Activated naive CD8-positive, alpha-beta T cell treated with anti-CD3 and anti-CD28 coated beads, Interleukin-2, amount 10 ng/mL, durations not matched to agents 7 days and 5 days (primary cell): ENCODE results near the gene RPS25. TPM values are rescaled to one million over a fixed set of nuclear protein-coding genes. Genes with fewer than 3 reads are reported as not detected.
A peak's percentile ranks its signal among the peaks of the same experiment; 100 is the strongest.

Experiments used
- ATAC-seq: fragments of 150-1000 bp; cut with Tn5 transposase; one replicate; pipeline ENCODE4 v1.10.0; 2021; ENCODE audit warnings: low read depth, moderate library complexity
- POLR2A ChIA-PET: fragments of 350-600 bp; sonication (Branson Sonifier 250); formaldehyde crosslinking; loops from one replicate; lab custom pipeline; 2021; ENCODE audit warnings: antibody characterized with exemption; lab: Charles Lee
- DNase-seq: peaks from one replicate; pipeline ENCODE4 v3.0.0; 2021
- H3K27ac Mint-ChIP-seq: one replicate; pipeline ENCODE4 v1.8.0; 2022; ENCODE audit warnings: mild to moderate bottlenecking, mixed read lengths
- H3K27me3 Mint-ChIP-seq: one replicate; pipeline ENCODE4 v1.8.0; 2022; ENCODE audit warnings: mild to moderate bottlenecking, moderate library complexity, mixed read lengths
- H3K36me3 Mint-ChIP-seq: one replicate; pipeline ENCODE4 v1.8.0; 2021; ENCODE audit warnings: mild to moderate bottlenecking, mixed read lengths
- H3K4me1 Mint-ChIP-seq: one replicate; pipeline ENCODE4 v1.8.0; 2021; ENCODE audit warnings: mixed read lengths
- H3K4me3 Mint-ChIP-seq: one replicate; pipeline ENCODE4 v1.8.0; 2022; ENCODE audit warnings: mild to moderate bottlenecking, moderate library complexity, mixed read lengths
- H3K9me3 Mint-ChIP-seq: one replicate; pipeline ENCODE4 v1.8.0; 2021; ENCODE audit warnings: mixed read lengths
- total RNA-seq, 2 experiments: library from RNA; stranded (reverse); gene quantifications; one replicate each; pipeline ENCODE4 v1.2.3, GENCODE V29; 2021

RPS25 gene
- total RNA-seq, 2 experiments from 2014 or later: 1,397 to 1,460 TPM

DNA sequence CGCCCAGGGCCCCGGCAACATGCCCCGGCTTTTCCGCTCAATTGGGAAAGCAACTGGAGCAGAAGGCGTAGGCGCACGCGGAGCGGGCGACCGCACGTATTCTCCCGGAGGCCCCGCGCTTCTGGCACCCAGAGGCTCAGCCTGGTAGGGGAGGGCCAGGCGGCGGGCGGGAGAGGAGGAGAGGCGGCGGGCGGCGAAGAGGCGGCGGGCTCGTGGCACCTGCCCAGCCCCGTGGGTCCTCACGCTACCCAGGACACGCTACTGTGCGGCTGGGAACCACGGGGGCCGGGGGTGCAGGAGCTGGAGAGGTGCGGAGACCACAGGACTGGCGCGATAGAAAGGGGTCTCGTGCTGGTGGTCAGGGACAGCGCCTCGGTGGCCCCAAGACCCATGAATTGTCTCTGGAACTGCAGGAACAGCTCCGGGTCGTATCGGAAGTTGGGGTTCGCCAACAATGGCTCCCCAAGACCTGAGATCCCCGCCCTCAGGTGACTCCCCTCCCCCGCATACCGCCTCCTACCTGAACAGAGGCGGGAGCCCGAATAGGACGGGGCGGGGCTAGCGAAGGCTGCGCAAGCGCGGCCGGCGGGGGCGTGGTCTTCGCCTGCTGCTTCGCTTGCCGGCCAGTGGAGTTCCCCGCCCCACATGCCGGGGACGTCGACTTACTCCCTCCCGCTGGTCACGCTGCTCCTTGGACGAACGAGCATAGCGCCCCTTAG, 12.3 kb upstream of the RPS25 start, which contains the start of gene SLC37A4:
TSS of gene SLC37A4 (minus strand) at position 549 of the 719 bp plus-strand sequence.
- H3K4me1 Mint-ChIP-seq: peaks cover 17% of the 10 kb centered on the region
- ATAC-seq (peak; percentile 92), DNase-seq (peak; percentile 99)
- peaks cover 5% of the 10 kb centered on the region for H3K36me3 Mint-ChIP-seq
- H3K27me3 Mint-ChIP-seq: no peaks in the 10 kb centered on the region
- peak within 1 kb of the TSS; percentile 68 for H3K27ac Mint-ChIP-seq
- H3K4me3 Mint-ChIP-seq: peak within 1 kb of the TSS; percentile 79
- H3K9me3 Mint-ChIP-seq: no peaks in the 10 kb centered on the region
- POLR2A ChIA-PET: interaction anchor here (0.6 to 2.5 kb wide), 12 partner anchors 10 to 599 kb away, joined by 3 to 23 read pairs (median 4); partner anchors contain the start of genes CENATAC, RPS25, TRAPPC4 and VPS11

GRCh38 chr11:119030029-119030328, 11.8 kb upstream of the RPS25 start:
- H3K36me3 Mint-ChIP-seq: peaks cover 8% of the 10 kb centered on the region
- DNase-seq: no peak
- H3K4me3 Mint-ChIP-seq: peak overlapping the region; percentile 79
- no peaks in the 10 kb centered on the region for H3K9me3 Mint-ChIP-seq
- H3K27me3 Mint-ChIP-seq: no peaks in the 10 kb centered on the region
- POLR2A ChIA-PET: interaction anchor here (0.6 to 2.5 kb wide), 10 partner anchors 12 to 598 kb away, joined by 3 to 23 read pairs (median 4); partner anchors contain the start of genes CENATAC, RPS25, TRAPPC4 and VPS11
- peaks cover 22% of the 10 kb centered on the region for H3K4me1 Mint-ChIP-seq
- peak overlapping the region; percentile 68 for H3K27ac Mint-ChIP-seq
- ATAC-seq: peak; percentile 6

- Mint-ChIP-seq H3K36me3 (peaks cover 11% of the 10 kb centered on the region), H3K27me3 (no peaks in the 10 kb centered on the region), H3K27ac (peak overlapping the region; percentile 68), H3K9me3 (no peaks in the 10 kb centered on the region), H3K4me3 (peak overlapping the region; percentile 79), H3K4me1 (peaks cover 26% of the 10 kb centered on the region)
- DNase-seq (no peak), ATAC-seq (peak; percentile 1)
- POLR2A ChIA-PET: interaction anchor here (0.5 to 2.5 kb wide), 8 partner anchors 12 to 425 kb away, joined by 3 to 23 read pairs (median 4); partner anchors contain the start of genes RPS25, TRAPPC4 and VPS11
These were observed 11.3 kb upstream of the RPS25 start for GRCh38 chr11:119029340-119030028.

DNA sequence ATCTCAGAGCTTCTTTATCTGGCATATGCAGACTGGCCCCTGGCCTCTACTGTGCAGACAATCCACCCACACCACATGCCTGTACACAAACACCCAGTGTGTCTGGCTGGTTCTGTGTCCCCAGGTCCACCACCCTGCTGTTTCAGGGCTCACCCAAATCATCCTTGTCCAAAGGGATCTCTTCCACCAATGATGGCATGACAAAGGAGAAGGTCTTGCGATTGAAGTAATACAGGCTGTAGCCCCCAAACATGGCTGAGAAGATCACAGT, 10.9 kb upstream of the RPS25 start:
- Mint-ChIP-seq H3K27me3 (no peaks in the 10 kb centered on the region), H3K27ac (peak overlapping the region; percentile 68), H3K4me1 (peaks cover 29% of the 10 kb centered on the region), H3K36me3 (peaks cover 14% of the 10 kb centered on the region), H3K9me3 (no peaks in the 10 kb centered on the region), H3K4me3 (peak overlapping the region; percentile 79)
- DNase-seq (no peak), ATAC-seq (no peak)
- POLR2A ChIA-PET: interaction anchor here (0.5 to 2.3 kb wide), 4 partner anchors 24 to 241 kb away, joined by 3 to 8 read pairs (median 4); partner anchors contain the start of gene VPS11

- no peak for ATAC-seq
- H3K27me3 Mint-ChIP-seq: no peaks in the 10 kb centered on the region
These were observed 10.4 kb upstream of the RPS25 start for GRCh38 chr11:119028346-119029068.

GRCh38 chr11:119027561-119028345, 9.6 kb upstream of the RPS25 start:
- no peak overlapping the region for H3K4me3 Mint-ChIP-seq
- POLR2A ChIA-PET: interaction anchor here (0.6 kb wide), 1 partner anchor 25 kb away, joined by 5 read pairs; no protein-coding TSS in a partner anchor
- no peaks in the 10 kb centered on the region for H3K27me3 Mint-ChIP-seq
- ATAC-seq (no peak), DNase-seq (no peak)
- H3K27ac Mint-ChIP-seq: no peak overlapping the region
- peaks cover 34% of the 10 kb centered on the region for H3K4me1 Mint-ChIP-seq
- H3K36me3 Mint-ChIP-seq: peaks cover 20% of the 10 kb centered on the region
- no peaks in the 10 kb centered on the region for H3K9me3 Mint-ChIP-seq

More at GRCh38 chr11:119028346-119029068, 10.4 kb upstream of the RPS25 start:
- Mint-ChIP-seq H3K4me1 (peaks cover 32% of the 10 kb centered on the region), H3K9me3 (no peaks in the 10 kb centered on the region), H3K27ac (no peak overlapping the region), H3K36me3 (peaks cover 15% of the 10 kb centered on the region), H3K4me3 (no peak overlapping the region)
- no peak for DNase-seq
- POLR2A ChIA-PET: no interaction called here

DNA sequence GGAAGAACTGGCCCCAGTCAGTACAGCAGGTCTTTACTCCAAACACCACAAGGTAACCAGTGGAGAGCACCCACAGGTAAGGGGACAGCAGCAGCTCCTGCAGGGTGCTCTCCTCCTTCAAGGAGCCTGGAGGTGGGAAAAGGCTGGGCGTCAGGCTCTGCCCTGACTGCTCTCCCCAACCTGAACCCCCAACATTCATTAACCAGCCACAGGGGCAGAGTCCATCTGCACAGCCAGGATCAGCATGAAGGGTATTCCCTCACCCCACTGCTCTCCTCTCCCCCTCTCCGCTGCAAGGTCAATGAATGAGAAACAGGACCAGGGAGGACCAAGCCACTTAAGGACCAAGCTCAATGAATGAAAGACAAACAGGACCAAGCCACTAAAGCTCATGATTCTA, 8.8 kb upstream of the RPS25 start:
- DNase-seq (no peak), ATAC-seq (no peak)
- Mint-ChIP-seq H3K36me3 (peaks cover 22% of the 10 kb centered on the region), H3K9me3 (no peaks in the 10 kb centered on the region), H3K4me1 (peaks cover 34% of the 10 kb centered on the region), H3K27me3 (no peaks in the 10 kb centered on the region), H3K4me3 (no peak overlapping the region), H3K27ac (peak overlapping the region; percentile 57)
- POLR2A ChIA-PET: interaction anchor here (1.6 kb wide), 1 partner anchor 9 kb away, joined by 4 read pairs; the partner anchor contains the start of gene RPS25

DNA sequence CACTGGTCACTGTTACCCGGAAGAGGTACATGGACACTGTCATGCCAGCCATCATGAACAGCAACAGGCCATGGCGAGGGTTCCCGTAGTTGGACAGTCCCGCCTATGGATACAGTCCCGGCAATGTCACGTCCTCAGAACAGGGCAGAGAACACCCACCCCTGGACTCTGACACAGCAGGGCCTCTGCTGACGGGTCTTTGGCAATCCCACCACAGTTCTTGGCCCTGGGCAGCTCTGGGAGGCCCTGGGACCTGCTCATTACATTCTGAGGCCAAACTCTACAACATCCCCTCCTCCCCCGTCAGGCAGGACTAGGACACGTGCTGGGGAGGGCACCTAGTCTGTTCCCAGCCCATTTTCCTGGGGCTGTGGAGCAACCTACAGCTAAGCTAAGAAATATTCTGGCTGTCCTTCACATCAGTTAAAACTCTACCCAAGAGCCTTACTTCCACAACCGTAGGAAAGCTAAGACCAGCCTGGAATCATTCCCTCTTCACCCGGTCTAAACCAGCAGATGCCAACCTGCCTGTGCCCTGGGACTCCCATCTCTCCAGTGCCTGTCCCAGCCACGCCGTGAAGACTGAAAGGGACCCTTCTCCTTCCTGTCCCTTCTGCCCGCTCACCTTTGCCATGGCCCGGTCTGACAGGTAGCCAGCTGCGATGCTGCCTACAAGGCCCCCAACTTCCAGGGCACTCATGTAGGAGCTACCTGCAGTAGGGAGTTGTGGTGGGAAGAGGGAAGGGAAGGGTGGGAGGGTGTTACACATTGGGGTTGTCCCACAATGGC, 8.0 kb upstream of the RPS25 start:
- POLR2A ChIA-PET: interaction anchor here (1.6 kb wide), 1 partner anchor 8 kb away, joined by 4 read pairs; the partner anchor contains the start of gene RPS25
- H3K4me3 Mint-ChIP-seq: no peak overlapping the region
- no peak for ATAC-seq
- DNase-seq: no peak
- peaks cover 25% of the 10 kb centered on the region for H3K36me3 Mint-ChIP-seq
- H3K9me3 Mint-ChIP-seq: no peaks in the 10 kb centered on the region
- H3K27ac Mint-ChIP-seq: no peak overlapping the region
- H3K27me3 Mint-ChIP-seq: no peaks in the 10 kb centered on the region
- peaks cover 38% of the 10 kb centered on the region for H3K4me1 Mint-ChIP-seq

GRCh38 chr11:119025541-119025940, 7.4 kb upstream of the RPS25 start:
- no peaks in the 10 kb centered on the region for H3K27me3 Mint-ChIP-seq
- peaks cover 38% of the 10 kb centered on the region for H3K4me1 Mint-ChIP-seq
- no peak for ATAC-seq
- H3K4me3 Mint-ChIP-seq: no peak overlapping the region
- H3K27ac Mint-ChIP-seq: no peak overlapping the region
- DNase-seq: no peak
- POLR2A ChIA-PET: interaction anchor here (1.9 kb wide), 1 partner anchor 10 kb away, joined by 4 read pairs; no protein-coding TSS in a partner anchor
- no peaks in the 10 kb centered on the region for H3K9me3 Mint-ChIP-seq
- peaks cover 25% of the 10 kb centered on the region for H3K36me3 Mint-ChIP-seq

GRCh38 chr11:119025099-119025473, 6.9 kb upstream of the RPS25 start:
- no peak for DNase-seq
- no peaks in the 10 kb centered on the region for H3K9me3 Mint-ChIP-seq
- no peak overlapping the region for H3K4me3 Mint-ChIP-seq
- H3K4me1 Mint-ChIP-seq: peaks cover 39% of the 10 kb centered on the region
- peaks cover 26% of the 10 kb centered on the region for H3K36me3 Mint-ChIP-seq
- no peak overlapping the region for H3K27ac Mint-ChIP-seq
- ATAC-seq: no peak
- POLR2A ChIA-PET: interaction anchor here (1.9 kb wide), 1 partner anchor 10 kb away, joined by 4 read pairs; no protein-coding TSS in a partner anchor
- H3K27me3 Mint-ChIP-seq: no peaks in the 10 kb centered on the region

DNA sequence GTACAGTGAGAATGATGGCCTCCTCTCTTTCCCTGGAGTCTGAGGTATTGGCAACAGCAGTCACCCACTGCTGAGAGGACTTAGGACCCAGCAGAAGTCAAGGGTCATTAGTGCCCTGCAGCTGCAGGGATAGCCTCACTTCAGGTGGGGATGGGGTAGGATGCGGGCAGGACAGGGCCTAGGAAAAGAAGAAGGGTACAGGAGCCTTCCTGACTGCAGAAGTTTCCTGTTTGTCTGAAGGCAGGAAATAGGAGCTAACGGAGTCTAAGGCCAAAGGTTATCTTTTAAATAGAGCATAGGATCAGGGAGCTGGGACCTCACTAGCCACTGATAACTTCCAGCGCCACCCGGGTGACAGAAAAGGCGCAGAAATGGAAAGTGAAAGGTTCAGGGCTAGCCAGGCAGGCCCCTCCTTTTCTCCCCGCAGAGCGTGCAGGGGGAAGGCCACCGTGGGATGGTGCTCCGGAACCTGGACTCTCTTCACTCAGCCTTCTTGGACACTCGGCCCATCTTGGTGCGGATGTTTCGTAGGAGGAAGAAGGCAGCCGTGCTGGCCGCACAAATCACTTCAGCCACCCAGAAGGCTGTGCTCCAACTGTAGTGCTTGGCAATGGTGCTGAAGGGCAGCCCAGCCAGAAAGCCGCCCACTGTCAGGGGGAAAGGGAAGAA, 6.4 kb upstream of the RPS25 start:
- H3K27ac Mint-ChIP-seq: peak overlapping the region; percentile 80
- DNase-seq (no peak), ATAC-seq (no peak)
- peaks cover 40% of the 10 kb centered on the region for H3K4me1 Mint-ChIP-seq
- H3K4me3 Mint-ChIP-seq: no peak overlapping the region
- H3K27me3 Mint-ChIP-seq: no peaks in the 10 kb centered on the region
- H3K9me3 Mint-ChIP-seq: no peaks in the 10 kb centered on the region
- POLR2A ChIA-PET: interaction anchor here (1.9 kb wide), 1 partner anchor 9 kb away, joined by 4 read pairs; no protein-coding TSS in a partner anchor
- H3K36me3 Mint-ChIP-seq: peaks cover 28% of the 10 kb centered on the region
